ENCODE data around the gene PLCB1.

PLCB1 gene

GRCh38 chr20:8726460-8726859 is 594.4 kb downstream of the PLCB1 start:
- FAIRE-seq, result no peak

GRCh38 chr20:8735014-8735413 is 602.9 kb downstream of the PLCB1 start:
- DNase-seq (ENCODE audit: insufficient read length, low spot score) (no peak), FAIRE-seq (no peak)

More at GRCh38 chr20:8726460-8726859, 594.4 kb downstream of the PLCB1 start:
- no peak for DNase-seq (ENCODE audit: insufficient read length, low spot score)

- no peak for DNase-seq (ENCODE audit: insufficient read length, low spot score)
- FAIRE-seq, result no peak
These were observed 603.6 kb downstream of the PLCB1 start for GRCh38 chr20:8735674-8736073.

- DNase-seq (ENCODE audit: insufficient read length, low spot score) (no peak), FAIRE-seq (peak; percentile 44)
These were observed 608.2 kb downstream of the PLCB1 start for GRCh38 chr20:8740265-8740664.

GRCh38 chr20:8744228-8744844 is 612.3 kb downstream of the PLCB1 start:
- DNase-seq (ENCODE audit: insufficient read length, low spot score), result no peak
- no peak for FAIRE-seq

- no peak for FAIRE-seq
- DNase-seq (ENCODE audit: insufficient read length, low spot score), result no peak
These were observed 617.0 kb downstream of the PLCB1 start for GRCh38 chr20:8749101-8749500.

- FAIRE-seq (no peak), DNase-seq (ENCODE audit: insufficient read length, low spot score) (no peak)
These were observed 617.9 kb downstream of the PLCB1 start for GRCh38 chr20:8749986-8750385.

GRCh38 chr20:8755340-8756118 is 623.5 kb downstream of the PLCB1 start:
- no peak for DNase-seq (ENCODE audit: insufficient read length, low spot score)
- FAIRE-seq, result no peak

GRCh38 chr20:8756410-8756809 is 624.3 kb downstream of the PLCB1 start:
- FAIRE-seq (peak; percentile 20), DNase-seq (ENCODE audit: insufficient read length, low spot score) (peak; percentile 82)

- DNase-seq (ENCODE audit: insufficient read length, low spot score) (peak; percentile 49), FAIRE-seq (no peak)
These were observed 625.1 kb downstream of the PLCB1 start for GRCh38 chr20:8757146-8757545.

- DNase-seq (ENCODE audit: insufficient read length, low spot score) (no peak), FAIRE-seq (no peak)
These were observed 632.4 kb downstream of the PLCB1 start for GRCh38 chr20:8764344-8764962.

GRCh38 chr20:8766868-8767390 is 634.9 kb downstream of the PLCB1 start:
- FAIRE-seq (no peak), DNase-seq (ENCODE audit: insufficient read length, low spot score) (no peak)

- no peak for FAIRE-seq
- no peak for DNase-seq (ENCODE audit: insufficient read length, low spot score)
These were observed 642.3 kb downstream of the PLCB1 start for GRCh38 chr20:8774412-8774811.

GRCh38 chr20:8777911-8778310 is 645.8 kb downstream of the PLCB1 start:
- FAIRE-seq (no peak), DNase-seq (ENCODE audit: insufficient read length, low spot score) (no peak)

GRCh38 chr20:8778387-8778786 is 646.3 kb downstream of the PLCB1 start:
- FAIRE-seq (no peak), DNase-seq (ENCODE audit: insufficient read length, low spot score) (no peak)

- DNase-seq (ENCODE audit: insufficient read length, low spot score) (no peak), FAIRE-seq (no peak)
These were observed 648.8 kb downstream of the PLCB1 start for GRCh38 chr20:8780915-8781314.

GRCh38 chr20:8782804-8783203 is 650.7 kb downstream of the PLCB1 start:
- FAIRE-seq (no peak), DNase-seq (ENCODE audit: insufficient read length, low spot score) (no peak)

- DNase-seq (ENCODE audit: insufficient read length, low spot score) (no peak), FAIRE-seq (no peak)
These were observed 651.7 kb downstream of the PLCB1 start for GRCh38 chr20:8783734-8784133.

- FAIRE-seq, result no peak
These were observed 654.3 kb downstream of the PLCB1 start for GRCh38 chr20:8786383-8786782.

GRCh38 chr20:8787090-8787489 is 655.0 kb downstream of the PLCB1 start:
- no peak for FAIRE-seq
- no peak for DNase-seq (ENCODE audit: insufficient read length, low spot score)

More at GRCh38 chr20:8786383-8786782, 654.3 kb downstream of the PLCB1 start:
- DNase-seq (ENCODE audit: insufficient read length, low spot score), result no peak

GRCh38 chr20:8788275-8788674 is 656.2 kb downstream of the PLCB1 start:
- FAIRE-seq, result no peak
- DNase-seq (ENCODE audit: insufficient read length, low spot score), result no peak

- no peak for DNase-seq (ENCODE audit: insufficient read length, low spot score)
- FAIRE-seq, result no peak
These were observed 656.8 kb downstream of the PLCB1 start for GRCh38 chr20:8788831-8789230.

Data from HTR-8/SVneo (cell line).